NOMO-1 (cell line): ENCODE data around the gene RPS24.
"Not testable (repeated sequence)": the region's sequence is repeated elsewhere in the genome, so short reads cannot be mapped to it uniquely, and the experiment has no call there.

ENCODE experiments used
- DNase-seq, 2 experiments: peaks; one replicate each; lab custom pipeline; 2025; ENCODE audit not compliant: unreplicated experiment in 2 of 2; lab: John Stamatoyannopoulos, UW

The RPS24 gene

DNA sequence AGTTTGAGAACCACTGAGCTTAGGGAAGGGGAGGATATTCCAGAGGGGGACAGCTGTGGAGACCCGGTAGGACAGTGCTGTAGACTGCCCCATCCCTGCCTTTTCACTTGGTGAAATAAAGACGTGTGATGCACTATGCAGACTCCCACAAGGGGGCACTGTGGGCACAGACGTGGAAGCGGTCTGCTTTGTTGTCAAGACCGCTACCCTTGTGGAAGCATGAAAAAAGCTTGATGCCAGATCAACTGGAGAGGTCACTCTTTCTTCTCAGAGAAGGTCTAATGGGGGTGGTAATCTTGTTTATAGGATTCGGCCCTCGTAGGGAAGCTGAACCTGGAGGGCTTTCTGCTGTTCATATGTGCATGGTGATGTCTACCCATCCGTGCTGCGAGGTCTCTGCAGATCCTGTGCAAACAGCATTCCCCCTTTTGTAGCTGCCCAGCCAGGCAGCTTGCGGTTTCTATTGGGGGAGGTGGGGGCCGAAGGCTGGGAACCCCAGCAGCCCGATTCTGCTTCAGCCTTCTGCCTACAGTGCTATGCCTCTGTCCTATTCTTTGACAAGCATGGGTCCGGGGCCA lies 13.7 kb downstream of the RPS24 start:
- DNase-seq: peak; percentile 50 to 73

DNA sequence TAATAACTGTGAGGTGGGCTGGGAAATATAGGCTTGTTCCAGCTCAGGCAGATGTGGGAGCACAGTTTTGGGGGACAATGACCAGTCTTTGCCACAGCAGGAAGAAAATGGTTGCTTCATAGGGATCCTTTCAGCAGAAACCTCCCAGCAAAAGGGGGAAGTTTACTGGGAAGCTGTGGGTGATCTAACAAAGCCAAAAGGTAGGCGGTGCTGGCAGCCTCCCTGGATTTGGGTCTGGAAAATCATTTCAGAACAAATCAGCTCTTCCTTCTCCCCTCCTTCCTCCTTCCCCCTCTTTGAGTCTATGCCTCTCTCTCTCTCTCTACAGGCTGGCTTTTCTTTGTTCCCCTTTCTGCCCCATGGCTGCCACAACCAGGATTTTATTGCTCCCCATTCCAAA lies 16.2 kb downstream of the RPS24 start:
- DNase-seq: no peak

- no peak for DNase-seq
Observed at GRCh38 chr10:78053211-78053868, 19.7 kb downstream of the RPS24 start.

- no peak for DNase-seq
Observed at GRCh38 chr10:78058562-78058961, 24.9 kb downstream of the RPS24 start.

DNA sequence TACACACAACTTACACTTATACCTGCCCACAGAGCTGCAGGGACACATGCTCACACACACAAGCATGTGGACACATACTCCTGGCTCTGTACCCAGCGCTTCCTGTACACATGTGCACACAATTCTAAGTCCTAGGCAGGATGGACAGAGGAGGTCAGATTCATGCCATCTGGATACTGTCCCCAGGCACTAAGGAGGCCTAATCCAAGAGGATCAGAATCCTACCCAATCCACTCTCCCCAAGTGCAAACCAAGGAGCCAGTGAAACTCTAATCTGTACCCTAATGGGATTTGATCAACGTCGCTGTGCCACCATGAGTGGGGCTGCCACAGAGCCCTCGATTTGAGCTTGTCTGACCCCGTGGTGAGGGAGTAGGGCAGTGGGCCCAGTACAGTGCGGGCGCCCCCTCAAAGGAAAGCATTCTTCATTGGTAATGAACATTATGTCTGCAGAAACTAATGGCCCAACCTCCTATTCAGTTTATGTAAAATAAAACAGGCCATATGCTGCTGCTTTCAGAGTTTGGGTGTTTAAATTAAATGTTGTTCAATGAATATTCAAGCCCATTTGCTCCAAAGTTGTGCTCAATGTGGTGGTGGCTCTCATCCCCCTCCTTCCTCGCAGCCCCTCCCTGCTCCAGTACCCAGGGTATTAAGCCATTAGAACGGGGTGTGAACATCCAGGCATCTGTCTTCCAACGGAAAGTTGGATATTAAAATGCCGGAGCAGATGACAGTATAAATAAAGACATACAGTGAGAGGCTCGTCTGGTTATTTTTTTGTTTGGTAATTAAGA lies 26.4 kb downstream of the RPS24 start:
- DNase-seq: no peak

DNA sequence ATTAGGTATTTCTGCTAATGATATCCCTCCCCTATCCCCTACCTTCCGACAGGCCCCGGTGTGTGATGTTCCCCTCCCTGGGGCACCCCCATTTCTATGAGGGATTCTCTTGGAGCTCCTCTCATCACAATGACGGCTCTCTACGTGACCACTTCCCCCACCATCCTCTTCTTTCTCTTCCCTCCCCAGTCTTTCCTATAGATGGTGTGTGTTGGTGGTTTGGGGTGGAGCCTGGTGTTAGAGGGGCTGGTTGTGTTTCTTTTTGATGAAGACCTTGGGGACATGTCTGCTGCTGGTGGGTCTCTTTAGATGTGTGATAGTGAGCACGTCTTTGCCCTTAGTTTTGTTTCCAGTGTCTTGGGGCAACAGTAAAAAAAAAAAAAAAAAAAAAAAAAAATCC lies 28.6 kb downstream of the RPS24 start:
- no peak for DNase-seq

DNA sequence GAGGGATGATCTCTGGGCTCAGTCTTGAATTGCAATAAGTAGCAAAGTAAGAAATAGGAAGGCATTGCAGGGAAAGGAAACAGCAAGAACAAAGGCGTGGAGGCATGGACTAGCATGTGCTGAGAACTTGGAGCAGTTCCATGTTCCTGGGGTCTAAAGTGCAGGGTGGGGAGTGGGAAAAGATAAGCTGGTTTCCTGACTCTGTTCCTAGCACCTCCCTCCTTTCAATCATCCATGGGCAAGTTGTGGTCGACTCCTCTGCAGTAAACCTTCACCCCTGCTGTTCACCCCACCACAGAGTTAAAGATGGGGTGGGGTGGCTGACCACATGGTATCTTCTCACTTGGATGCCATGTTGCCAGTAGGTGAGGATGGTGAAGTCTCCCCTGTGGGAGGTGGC lies 29.6 kb downstream of the RPS24 start:
- DNase-seq: no peak

GRCh38 chr10:78064919-78065318 lies 31.3 kb downstream of the RPS24 start:
- DNase-seq: not testable (repeated sequence)

DNA sequence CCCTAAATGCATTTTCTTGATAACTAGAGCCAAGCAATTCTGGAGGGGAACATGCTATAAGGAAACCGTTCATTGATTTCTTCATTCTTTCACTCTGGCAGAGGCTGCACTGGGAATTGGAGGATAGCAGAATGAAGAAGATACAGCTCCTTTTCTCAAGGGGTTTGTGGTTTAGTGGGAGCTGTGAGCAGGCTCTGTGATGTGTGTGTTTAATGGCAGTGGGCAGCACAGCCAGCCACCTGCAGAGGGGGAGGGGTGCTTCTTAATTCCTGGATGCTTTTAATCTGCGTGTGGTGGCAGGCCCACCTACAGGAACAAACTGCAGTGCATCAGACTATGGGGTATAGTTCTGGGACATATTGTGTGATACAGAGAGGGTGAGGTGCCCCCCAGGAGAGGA lies 31.9 kb downstream of the RPS24 start:
- no peak for DNase-seq

DNA sequence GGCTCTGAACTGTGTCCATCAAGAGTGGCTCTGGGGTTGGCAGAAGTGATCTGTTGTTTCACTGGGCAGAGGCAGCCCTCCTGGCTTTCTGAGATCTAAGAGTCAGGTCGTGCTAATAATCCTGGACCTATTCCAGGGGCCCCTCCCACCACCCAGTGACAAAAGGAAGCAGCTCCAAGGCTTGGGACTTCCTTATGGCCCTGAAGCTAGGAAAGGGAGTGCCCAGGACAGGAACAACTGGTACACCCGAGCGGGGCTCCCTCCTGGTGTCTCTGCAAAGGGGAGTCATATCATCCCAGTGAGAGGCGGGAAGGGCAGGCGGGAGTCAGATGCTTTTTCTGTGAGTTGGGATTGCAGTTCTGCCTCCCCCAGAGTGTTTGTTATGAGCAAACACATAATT lies 32.3 kb downstream of the RPS24 start:
- no peak for DNase-seq

GRCh38 chr10:78066728-78067430 lies 33.2 kb downstream of the RPS24 start:
- no peak for DNase-seq

- no peak for DNase-seq
Observed at GRCh38 chr10:78069151-78069550, 35.5 kb downstream of the RPS24 start.

DNA sequence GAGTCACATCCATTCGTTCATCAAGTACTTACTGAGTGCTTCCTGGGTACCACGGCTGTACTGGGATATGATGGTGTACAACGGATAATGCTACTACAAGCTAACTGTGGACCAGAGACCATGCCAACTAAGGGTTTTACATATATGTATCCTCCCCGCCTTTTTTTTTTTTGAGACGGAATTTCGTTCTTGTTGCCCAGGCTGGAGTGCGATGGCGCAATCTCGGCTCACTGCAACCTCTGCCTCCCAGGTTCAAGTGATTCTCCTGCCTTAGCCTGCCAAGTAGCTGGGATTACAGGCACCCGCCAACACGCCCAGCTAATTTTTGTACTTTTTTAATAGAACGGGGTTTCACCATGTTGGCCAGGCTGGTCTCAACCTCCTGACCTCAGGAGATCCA lies 36.4 kb downstream of the RPS24 start:
- not testable (repeated sequence) for DNase-seq

- DNase-seq: no peak
Observed at GRCh38 chr10:78070726-78071125, 37.1 kb downstream of the RPS24 start.

- DNase-seq: no peak
Observed at GRCh38 chr10:78071140-78071856, 37.6 kb downstream of the RPS24 start.

DNA sequence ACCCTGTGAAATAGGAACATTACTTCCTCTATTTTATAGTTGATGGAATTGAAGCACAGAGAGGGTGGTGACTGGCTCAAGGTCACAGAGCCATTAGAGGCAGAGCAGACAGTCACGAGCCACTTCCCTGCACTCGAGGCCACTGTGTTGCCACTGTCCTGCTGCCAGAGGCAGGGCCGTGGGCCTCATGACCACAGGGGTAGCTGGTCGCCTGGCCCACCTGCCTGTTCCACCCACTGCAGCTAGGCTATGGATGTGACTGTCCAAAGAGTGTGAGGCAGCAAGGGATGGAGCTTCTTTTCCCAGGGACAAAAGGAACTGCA lies 38.2 kb downstream of the RPS24 start:
- no peak for DNase-seq

DNA sequence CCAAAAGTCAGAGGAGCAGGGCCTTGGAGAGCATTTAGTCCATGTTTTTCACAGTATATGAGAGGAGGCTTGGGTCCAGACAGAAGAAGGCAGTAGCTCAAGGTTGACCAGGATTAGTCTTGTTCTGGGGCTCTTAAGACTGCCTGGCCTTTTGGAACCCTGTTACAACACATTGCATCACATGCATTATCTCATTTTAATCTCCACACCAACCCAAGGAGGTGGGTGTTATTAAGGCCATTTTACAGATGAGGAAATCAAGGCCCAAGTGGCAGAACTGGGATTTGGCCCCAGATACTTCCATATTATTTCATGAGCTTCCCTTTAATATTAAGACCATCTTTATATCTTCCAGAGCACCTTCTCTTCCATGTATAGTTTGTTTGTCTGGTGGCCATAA lies 38.8 kb downstream of the RPS24 start:
- no peak for DNase-seq

GRCh38 chr10:78075806-78076205 lies 42.1 kb downstream of the RPS24 start:
- DNase-seq: not testable (repeated sequence)

- no peak for DNase-seq
Observed at GRCh38 chr10:78078539-78079330, 45.1 kb downstream of the RPS24 start.

GRCh38 chr10:78079411-78079810 lies 45.7 kb downstream of the RPS24 start:
- no peak for DNase-seq
